ENCODE data around the gene CTNNA3. TPM values are rescaled to one million over a fixed set of nuclear protein-coding genes. Genes with fewer than 3 reads are reported as not detected.

The CTNNA3 gene
- polyA plus RNA-seq, 1 experiment = 0.26 TPM

DNA sequence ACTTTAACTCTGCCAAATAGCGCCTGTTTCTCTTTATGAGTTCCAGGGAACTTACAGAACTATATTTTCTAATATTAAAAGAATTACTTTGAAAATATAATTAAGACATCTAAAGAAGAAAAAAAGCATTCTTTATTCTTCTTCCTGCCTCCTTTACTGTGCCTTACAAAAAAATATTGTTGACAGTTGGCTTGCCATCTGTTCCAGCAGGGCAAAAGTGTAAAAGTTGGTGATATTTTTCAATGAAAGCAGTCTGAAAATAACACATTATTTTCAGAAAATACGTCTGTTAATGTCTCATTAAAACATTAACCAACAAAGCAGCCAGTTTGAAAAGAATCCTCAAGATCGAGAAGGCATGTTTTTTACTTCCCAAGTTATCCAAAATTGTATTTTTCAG, 1802.3 kb downstream of the CTNNA3 start:
- TF ChIP-seq, protein P1, sequence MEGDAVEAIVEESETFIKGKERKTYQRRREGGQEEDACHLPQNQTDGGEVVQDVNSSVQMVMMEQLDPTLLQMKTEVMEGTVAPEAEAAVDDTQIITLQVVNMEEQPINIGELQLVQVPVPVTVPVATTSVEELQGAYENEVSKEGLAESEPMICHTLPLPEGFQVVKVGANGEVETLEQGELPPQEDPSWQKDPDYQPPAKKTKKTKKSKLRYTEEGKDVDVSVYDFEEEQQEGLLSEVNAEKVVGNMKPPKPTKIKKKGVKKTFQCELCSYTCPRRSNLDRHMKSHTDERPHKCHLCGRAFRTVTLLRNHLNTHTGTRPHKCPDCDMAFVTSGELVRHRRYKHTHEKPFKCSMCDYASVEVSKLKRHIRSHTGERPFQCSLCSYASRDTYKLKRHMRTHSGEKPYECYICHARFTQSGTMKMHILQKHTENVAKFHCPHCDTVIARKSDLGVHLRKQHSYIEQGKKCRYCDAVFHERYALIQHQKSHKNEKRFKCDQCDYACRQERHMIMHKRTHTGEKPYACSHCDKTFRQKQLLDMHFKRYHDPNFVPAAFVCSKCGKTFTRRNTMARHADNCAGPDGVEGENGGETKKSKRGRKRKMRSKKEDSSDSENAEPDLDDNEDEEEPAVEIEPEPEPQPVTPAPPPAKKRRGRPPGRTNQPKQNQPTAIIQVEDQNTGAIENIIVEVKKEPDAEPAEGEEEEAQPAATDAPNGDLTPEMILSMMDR (IDR thresholded peaks at IDR 0.05; ENCODE audit: low read depth, low read length) = no peak
- Histone ChIP-seq H3K27me3 (ENCODE audit: control insufficient read depth, insufficient read depth, low read length) (no peaks in the 10 kb centered on the region), H3K27ac (ENCODE audit: low read depth, low read length) (no peak overlapping the region), H3K9me3 (ENCODE audit: control insufficient read depth, insufficient read depth, low read length) (no peaks in the 10 kb centered on the region), H3K4me3 (ENCODE audit: low read depth, low read length) (no peak overlapping the region)
- DNase-seq (ENCODE audit: low read depth, low spot score) = no peak
- CTCF ChIA-PET = no interaction called here
- POLR2A ChIA-PET = no interaction called here

DNA sequence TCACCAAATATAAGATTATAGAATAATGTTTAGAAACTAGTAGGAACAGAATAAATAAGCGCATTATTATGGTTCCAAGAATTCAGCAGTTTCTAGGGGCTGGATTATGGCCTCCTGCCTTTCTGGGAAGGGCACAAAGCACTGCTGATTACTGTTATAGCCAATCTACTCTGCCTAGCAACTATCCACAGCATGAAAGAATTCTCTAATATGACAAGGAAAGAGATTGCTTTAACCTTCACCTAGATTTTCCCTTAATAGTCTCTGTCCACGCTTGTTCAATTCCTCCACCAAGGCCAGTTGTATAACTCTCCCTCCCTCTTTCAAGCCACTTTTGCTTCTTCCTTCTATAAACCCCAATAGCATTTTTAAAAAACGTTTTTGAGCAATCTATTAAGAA, 1803.7 kb downstream of the CTNNA3 start:
- Histone ChIP-seq H3K9me3 (ENCODE audit: control insufficient read depth, insufficient read depth, low read length) (no peaks in the 10 kb centered on the region), H3K27ac (ENCODE audit: low read depth, low read length) (no peak overlapping the region), H3K4me3 (ENCODE audit: low read depth, low read length) (no peak overlapping the region), H3K27me3 (ENCODE audit: control insufficient read depth, insufficient read depth, low read length) (no peaks in the 10 kb centered on the region)
- ChIA-PET POLR2A (no interaction called here), CTCF (no interaction called here)
- TF ChIP-seq, protein P1 (IDR thresholded peaks at IDR 0.05; ENCODE audit: low read depth, low read length) = no peak
- no peak for DNase-seq (ENCODE audit: low read depth, low spot score)

DNA sequence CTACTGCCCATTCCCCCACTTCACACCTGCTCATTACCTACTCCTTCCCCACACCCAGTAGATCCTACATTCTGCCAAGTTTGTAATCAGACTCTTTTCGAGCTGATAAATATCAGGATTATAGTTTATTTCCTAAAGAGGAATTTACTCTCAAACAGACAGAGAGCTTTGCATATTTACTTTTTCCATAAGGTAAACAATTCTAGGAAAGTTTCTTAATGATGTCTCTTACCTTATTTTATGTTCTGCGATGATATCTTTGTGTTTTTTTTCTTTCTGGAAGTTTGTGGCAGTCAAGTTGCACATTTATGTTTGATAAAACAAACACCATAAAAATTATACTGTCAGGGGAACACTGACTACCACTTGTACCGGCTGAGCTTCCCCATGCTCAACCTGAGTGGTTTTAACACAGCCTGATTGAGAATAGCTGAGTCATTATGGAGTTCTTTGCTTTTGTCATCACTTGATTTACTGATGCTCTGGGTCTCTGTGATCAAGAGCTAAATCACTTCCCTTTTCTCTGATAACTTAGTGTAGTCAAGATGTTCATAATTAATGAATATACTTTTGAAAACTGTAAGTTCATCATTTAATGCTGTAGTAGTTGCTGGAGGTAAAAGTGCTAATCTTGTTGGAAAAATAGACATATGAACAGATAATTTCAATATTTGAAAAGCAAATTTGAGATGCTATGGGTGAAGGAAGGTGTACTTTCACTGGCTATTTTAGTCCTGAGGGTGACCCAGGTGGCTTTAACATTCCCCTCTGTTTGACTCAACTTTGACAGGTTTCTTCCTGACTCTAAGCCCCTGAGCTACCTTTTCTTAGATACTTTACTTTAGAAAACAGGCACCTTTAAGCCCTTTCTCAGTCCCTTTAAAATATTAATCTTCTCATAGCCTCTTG, 1804.7 kb downstream of the CTNNA3 start:
- Histone ChIP-seq H3K27me3 (ENCODE audit: control insufficient read depth, insufficient read depth, low read length) (no peaks in the 10 kb centered on the region), H3K4me3 (ENCODE audit: low read depth, low read length) (no peak overlapping the region), H3K27ac (ENCODE audit: low read depth, low read length) (no peak overlapping the region), H3K9me3 (ENCODE audit: control insufficient read depth, insufficient read depth, low read length) (no peaks in the 10 kb centered on the region)
- DNase-seq (ENCODE audit: low read depth, low spot score) = no peak
- CTCF ChIA-PET = interaction anchor here (0.6 kb wide), 1 partner anchor 1037 kb away, joined by 3 read pairs; no protein-coding TSS in a partner anchor
- POLR2A ChIA-PET = no interaction called here
- TF ChIP-seq, protein P1 (IDR thresholded peaks at IDR 0.05; ENCODE audit: low read depth, low read length) = no peak

DNA sequence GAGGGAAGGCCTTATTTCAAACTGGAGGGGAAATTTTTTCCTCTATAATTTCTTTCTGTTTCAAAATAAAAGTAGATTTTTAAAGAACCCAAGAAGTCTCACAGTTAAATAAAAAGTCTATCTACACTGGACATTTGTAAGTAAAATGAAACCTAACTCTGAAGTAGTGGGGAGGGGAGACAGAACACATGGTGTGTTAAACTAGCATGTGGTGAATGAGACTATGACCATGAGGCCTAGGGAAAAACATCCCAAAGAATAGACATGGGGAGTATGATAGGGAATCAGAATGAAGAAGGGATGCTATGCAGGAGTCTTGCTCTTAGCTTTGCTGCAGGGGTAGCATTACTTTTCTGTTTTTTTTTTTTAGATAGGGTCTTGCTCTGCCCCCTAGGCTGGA, 1831.5 kb downstream of the CTNNA3 start:
- Histone ChIP-seq H3K27me3 (ENCODE audit: control insufficient read depth, insufficient read depth, low read length) (no peaks in the 10 kb centered on the region), H3K9me3 (ENCODE audit: control insufficient read depth, insufficient read depth, low read length) (no peaks in the 10 kb centered on the region; the same call in 1 of the 2 replicates), H3K4me3 (ENCODE audit: low read depth, low read length) (no peak overlapping the region), H3K27ac (ENCODE audit: low read depth, low read length) (no peak overlapping the region)
- DNase-seq (ENCODE audit: low read depth, low spot score) = no peak
- ChIA-PET CTCF (no interaction called here), POLR2A (no interaction called here)
- TF ChIP-seq, protein P1 (IDR thresholded peaks at IDR 0.05; ENCODE audit: low read depth, low read length) = no peak

DNA sequence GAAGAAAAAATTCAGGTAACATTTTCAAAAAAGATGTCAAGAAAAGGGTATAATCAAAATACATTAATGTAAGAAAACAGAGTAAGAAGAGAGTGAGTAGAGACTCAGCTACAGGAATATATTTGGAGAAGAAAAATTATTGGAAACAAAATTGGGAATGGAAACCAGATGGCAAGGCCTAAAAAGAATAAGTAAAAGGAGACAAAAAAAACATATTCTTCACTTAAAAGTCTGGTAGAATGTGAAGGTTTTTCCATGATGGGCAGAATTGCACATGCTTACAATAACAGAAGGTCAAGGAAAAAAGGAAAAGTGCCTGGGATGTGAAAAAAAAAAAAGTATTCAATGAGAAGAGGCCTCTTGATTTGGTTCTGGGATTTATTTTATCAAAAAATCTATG, 1832.0 kb downstream of the CTNNA3 start:
- TF ChIP-seq, protein P1 (IDR thresholded peaks at IDR 0.05; ENCODE audit: low read depth, low read length) = no peak
- no peak for DNase-seq (ENCODE audit: low read depth, low spot score)
- ChIA-PET CTCF (no interaction called here), POLR2A (no interaction called here)
- Histone ChIP-seq H3K27ac (ENCODE audit: low read depth, low read length) (no peak overlapping the region), H3K27me3 (ENCODE audit: control insufficient read depth, insufficient read depth, low read length) (no peaks in the 10 kb centered on the region), H3K4me3 (ENCODE audit: low read depth, low read length) (no peak overlapping the region), H3K9me3 (ENCODE audit: control insufficient read depth, insufficient read depth, low read length) (no peaks in the 10 kb centered on the region; the same call in 1 of the 2 replicates)
